Mesenteric fat pad (tissue), 1 donor: ENCODE measurements around the gene NUP50. TPM values are rescaled to one million over a fixed set of nuclear protein-coding genes. Genes with fewer than 3 reads are reported as not detected.

ENCODE experiments used
- DNase-seq: peaks from one replicate; pipeline ENCODE4 v3.0.0-alpha.2; 2020; ENCODE audit warnings: low spot score
- long read RNA-seq: library from polyadenylated mRNA; unstranded; transcript quantifications from one replicate; pipeline ENCODE4 v2.0.0, GENCODE V29; 2020
- total RNA-seq: library from RNA; stranded (reverse); fragmentation: NEBNext Ultra II Directional; extraction: Animal tissue kit (Norgen Biotek cat#: 25700); gene quantifications from one replicate; pipeline ENCODE4 v1.2.1, GENCODE V29; 2021
- donor health status: DM: yes; HTN: yes; CAD: no.

The NUP50 gene
- total RNA-seq = 58.0 TPM
- long read RNA-seq, full-length matches to known transcripts = 39 of 52 reads
- long read RNA-seq, partial matches to known transcripts = 2 of 52 reads
- long read RNA-seq, other reads (novel, unspliced or antisense) = 11 of 52 reads

- DNase-seq = peak; percentile 98
Measured at GRCh38 chr22:45163451-45164269, at the start of gene NUP50. Gene NUP50, plus strand, starts transcription at chr22:45163925. Its CDS starts 4,253 bp downstream, at chr22:45168178.

- no peak for DNase-seq
Measured at GRCh38 chr22:45120440-45120839, 43.3 kb upstream of the NUP50 start.

- DNase-seq = peak; percentile 41
Measured at GRCh38 chr22:45120931-45121330, 42.8 kb upstream of the NUP50 start.

- no peak for DNase-seq
Measured at GRCh38 chr22:45124176-45124847, 39.4 kb upstream of the NUP50 start.

GRCh38 chr22:45125188-45125587, 38.5 kb upstream of the NUP50 start:
- DNase-seq = no peak

GRCh38 chr22:45127866-45128265, 35.9 kb upstream of the NUP50 start:
- DNase-seq = no peak

- DNase-seq = no peak
Measured at GRCh38 chr22:45129703-45130524, 33.8 kb upstream of the NUP50 start.

- DNase-seq = no peak
Measured at GRCh38 chr22:45130891-45131290, 32.8 kb upstream of the NUP50 start.

- DNase-seq = no peak
Measured at GRCh38 chr22:45131749-45132148, 32.0 kb upstream of the NUP50 start.

- DNase-seq = no peak
Measured at GRCh38 chr22:45134313-45134712, 29.4 kb upstream of the NUP50 start.

GRCh38 chr22:45136594-45136993, 27.1 kb upstream of the NUP50 start:
- DNase-seq = no peak

- no peak for DNase-seq
Measured at GRCh38 chr22:45139693-45140092, 24.0 kb upstream of the NUP50 start.

- no peak for DNase-seq
Measured at GRCh38 chr22:45142376-45142775, 21.3 kb upstream of the NUP50 start.

GRCh38 chr22:45144916-45145315, 18.8 kb upstream of the NUP50 start:
- no peak for DNase-seq

GRCh38 chr22:45149671-45150070, 14.1 kb upstream of the NUP50 start:
- no peak for DNase-seq

GRCh38 chr22:45150139-45150538, 13.6 kb upstream of the NUP50 start:
- DNase-seq = no peak

- DNase-seq = no peak
Measured at GRCh38 chr22:45151503-45151902, 12.2 kb upstream of the NUP50 start.

GRCh38 chr22:45154383-45154782, 9.3 kb upstream of the NUP50 start:
- DNase-seq = no peak

- no peak for DNase-seq
Measured at GRCh38 chr22:45155050-45155840, 8.5 kb upstream of the NUP50 start.

- no peak for DNase-seq
Measured at GRCh38 chr22:45157907-45158306, 5.8 kb upstream of the NUP50 start.
